CD4-positive, alpha-beta memory T cell (primary cell): ENCODE data around the gene ECE1. TPM values are rescaled to one million over a fixed set of nuclear protein-coding genes. Genes with fewer than 3 reads are reported as not detected.

Experiments
- CTCF ChIA-PET: fragments of 350-600 bp; sonication (Branson Sonifier 250); formaldehyde crosslinking; loops from one replicate; lab custom pipeline; 2021; ENCODE audit warnings: inconsistent platforms; ENCODE audit not compliant: partially characterized antibody; lab: Charles Lee
- POLR2A ChIA-PET: fragments of 350-600 bp; sonication (Branson Sonifier 250); formaldehyde crosslinking; loops from one replicate; lab custom pipeline; 2021; ENCODE audit not compliant: partially characterized antibody; lab: Charles Lee
- DNase-seq, 5 donors: peaks; one replicate each; pipeline versions ENCODE4 v3.0.0 to v3.0.0-alpha.2; 2020 to 2022; ENCODE audit warnings: mixed read lengths in 1 of 5
- H3K27ac ChIP-seq: one replicate; pipeline ENCODE4 v1.7.0; 2013; ENCODE audit warnings: low read depth, low read length
- H3K27me3 ChIP-seq: 2 replicates; pipeline ENCODE4 v1.7.0; 2013; ENCODE audit warnings: mild to moderate bottlenecking, low read length, moderate library complexity; ENCODE audit not compliant: insufficient read depth
- H3K36me3 ChIP-seq: 2 replicates; pipeline ENCODE4 v1.7.0; 2013; ENCODE audit warnings: mild to moderate bottlenecking, low read length, moderate library complexity; ENCODE audit not compliant: insufficient read depth
- H3K4me1 ChIP-seq: 2 replicates; pipeline ENCODE4 v1.7.0; 2013; ENCODE audit warnings: mild to moderate bottlenecking, low read length, moderate library complexity; ENCODE audit not compliant: insufficient read depth
- H3K4me3 ChIP-seq, 2 donors: one replicate each; pipeline ENCODE4 v1.7.0; 2013; ENCODE audit warnings: low read length in 2 of 2, mild to moderate bottlenecking in 1 of 2
- H3K9me3 ChIP-seq, 2 donors: one replicate each; pipeline ENCODE4 v1.7.0; 2013; ENCODE audit warnings: low read length in 2 of 2, control low read depth in 1 of 2; ENCODE audit not compliant: control insufficient read depth in 1 of 2
- H3K27ac Mint-ChIP-seq, 7 donors: one replicate each; pipeline ENCODE4 v1.8.0; 2020 to 2021; ENCODE audit warnings: mixed read lengths in 7 of 7, mild to moderate bottlenecking in 6 of 7, inconsistent platforms in 3 of 7, moderate library complexity in 3 of 7
- H3K27me3 Mint-ChIP-seq, 2 donors: one replicate each; pipeline ENCODE4 v1.8.0; 2020 to 2021; ENCODE audit warnings: mixed read lengths in 2 of 2
- H3K36me3 Mint-ChIP-seq, 2 donors: one replicate each; pipeline ENCODE4 v1.8.0; 2020 to 2021; ENCODE audit warnings: mixed read lengths in 2 of 2, inconsistent platforms in 1 of 2, mild to moderate bottlenecking in 1 of 2
- H3K4me1 Mint-ChIP-seq, 4 donors: one replicate each; pipeline ENCODE4 v1.8.0; 2020 to 2021; ENCODE audit warnings: mixed read lengths in 4 of 4, mild to moderate bottlenecking in 1 of 4
- H3K4me3 Mint-ChIP-seq, 8 donors: one replicate each; pipeline ENCODE4 v1.8.0; 2020 to 2021; ENCODE audit warnings: mixed read lengths in 8 of 8, mild to moderate bottlenecking in 7 of 8, moderate library complexity in 6 of 8, inconsistent platforms in 3 of 8
- H3K9me3 Mint-ChIP-seq, 8 donors: one replicate each; pipeline ENCODE4 v1.8.0; 2020 to 2021; ENCODE audit warnings: mixed read lengths in 8 of 8, mild to moderate bottlenecking in 5 of 8, inconsistent platforms in 3 of 8, moderate library complexity in 1 of 8
- intact Hi-C: fragments of 100-400 bp; cut with micrococcal nuclease; formaldehyde crosslinking; loops from one replicate; pipeline ENCODE4 v1.15.1; 2023
- polyA plus RNA-seq, 2 donors: library from polyadenylated mRNA; unstranded; fragments of 300-500 nt; fragmentation: Illumina TruSeq; gene quantifications; one replicate each; pipeline ENCODE4 v1.2.3, GENCODE V29; 2021
- total RNA-seq, 2 experiments: library from RNA; stranded (reverse); gene quantifications; one replicate each; pipeline ENCODE4 v1.2.3, GENCODE V29; 2021

ECE1 gene
- total and polyA plus RNA-seq, 4 experiments from 2014 or later: 10.0 to 104 (median 75.6) TPM

DNA sequence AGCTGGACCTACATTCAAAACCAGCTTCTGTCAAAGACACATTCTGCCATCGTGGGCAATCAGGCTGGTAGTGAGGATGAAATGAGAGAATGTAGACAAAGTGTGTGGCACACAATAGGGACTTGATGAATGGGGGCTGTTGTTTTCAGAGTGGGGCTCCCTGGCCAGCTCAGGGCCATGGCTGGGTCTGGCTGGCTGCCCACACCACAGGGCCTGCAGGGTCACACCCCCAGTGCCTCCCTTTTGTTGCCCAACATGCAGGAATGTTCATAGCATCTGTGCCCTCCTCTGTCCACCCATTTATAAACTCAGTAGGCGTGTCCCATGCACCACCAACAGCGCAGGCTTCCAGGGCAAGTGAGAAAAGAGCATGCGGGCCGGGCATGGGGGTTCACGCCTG, 20.8 kb upstream of the ECE1 start:
- Mint-ChIP-seq H3K9me3 (no peaks in the 10 kb centered on the region), H3K27me3 (no peaks in the 10 kb centered on the region)
- CTCF ChIA-PET: interaction anchor here (3.5 to 5.3 kb wide), 2 partner anchors 12 to 13 kb away, joined by 18 to 25 read pairs; no protein-coding TSS in a partner anchor

GRCh38 chr1:21308847-21309652, 18.8 kb upstream of the ECE1 start:
- CTCF ChIA-PET: interaction anchor here (1.0 kb wide), 1 partner anchor 38 kb away, joined by 4 read pairs; no protein-coding TSS in a partner anchor
- Histone ChIP-seq H3K4me1 (peaks cover 69% of the 10 kb centered on the region), H3K9me3 (no peaks in the 10 kb centered on the region), H3K27ac (no peak overlapping the region), H3K4me3 (no peak overlapping the region), H3K27me3 (no peaks in the 10 kb centered on the region), H3K36me3 (no peaks in the 10 kb centered on the region)
- peaks cover 46 to 74% (median 62%) of the 10 kb centered on the region in 4 donors for H3K4me1 Mint-ChIP-seq
- intact Hi-C loops: no loop called here
- no peak for DNase-seq
- peak overlapping the region in 6 of 7 donors; percentile 52 to 76 (median 70) for H3K27ac Mint-ChIP-seq
- H3K27me3 Mint-ChIP-seq: no peaks in the 10 kb centered on the region
- POLR2A ChIA-PET: interaction anchor here (1.4 to 7.8 kb wide), 3 partner anchors 11 to 15 kb away, joined by 3 to 68 read pairs (median 35); no protein-coding TSS in a partner anchor
- H3K9me3 Mint-ChIP-seq: no peaks in the 10 kb centered on the region
- peak overlapping the region in 1 of 8 donors; percentile 30 for H3K4me3 Mint-ChIP-seq
- H3K36me3 Mint-ChIP-seq: peaks cover 0 to 6% of the 10 kb centered on the region in 2 donors

More for the DNA sequence above, 20.8 kb upstream of the ECE1 start:
- H3K4me3 Mint-ChIP-seq: no peak overlapping the region
- Histone ChIP-seq H3K27ac (no peak overlapping the region), H3K27me3 (no peaks in the 10 kb centered on the region), H3K9me3 (no peaks in the 10 kb centered on the region), H3K36me3 (no peaks in the 10 kb centered on the region), H3K4me3 (no peak overlapping the region), H3K4me1 (peaks cover 58% of the 10 kb centered on the region)
- peak overlapping the region in 6 of 7 donors; percentile 15 to 80 (median 45) for H3K27ac Mint-ChIP-seq
- DNase-seq: no peak
- peaks cover 0 to 4% of the 10 kb centered on the region in 2 donors for H3K36me3 Mint-ChIP-seq
- intact Hi-C loops: no loop called here
- H3K4me1 Mint-ChIP-seq: peaks cover 37 to 74% (median 54%) of the 10 kb centered on the region in 4 donors
- POLR2A ChIA-PET: interaction anchor here (1.0 to 7.8 kb wide), 4 partner anchors 10 to 23 kb away, joined by 3 to 68 read pairs (median 20); no protein-coding TSS in a partner anchor

- Mint-ChIP-seq H3K4me1 (peaks cover 43 to 71% (median 58%) of the 10 kb centered on the region in 4 donors), H3K27me3 (no peaks in the 10 kb centered on the region), H3K9me3 (no peaks in the 10 kb centered on the region), H3K4me3 (peak overlapping the region in 1 of 8 donors; percentile 60), H3K36me3 (peaks cover 0 to 4% of the 10 kb centered on the region in 2 donors), H3K27ac (peak overlapping the region in 6 of 7 donors; percentile 68 to 87 (median 75))
- H3K27ac ChIP-seq: no peak overlapping the region
- peaks cover 70% of the 10 kb centered on the region for H3K4me1 ChIP-seq
- H3K4me3 ChIP-seq: no peak overlapping the region
- H3K36me3 ChIP-seq: no peaks in the 10 kb centered on the region
- DNase-seq: no peak
- POLR2A ChIA-PET: interaction anchor here (1.4 to 7.8 kb wide), 3 partner anchors 10 to 15 kb away, joined by 3 to 68 read pairs (median 7); no protein-coding TSS in a partner anchor
- no peaks in the 10 kb centered on the region for H3K9me3 ChIP-seq
- CTCF ChIA-PET: interaction anchor here (1.0 kb wide), 1 partner anchor 38 kb away, joined by 4 read pairs; no protein-coding TSS in a partner anchor
- intact Hi-C loops: no loop called here
- no peaks in the 10 kb centered on the region for H3K27me3 ChIP-seq
Observed at GRCh38 chr1:21308330-21308729, 18.1 kb upstream of the ECE1 start.

DNA sequence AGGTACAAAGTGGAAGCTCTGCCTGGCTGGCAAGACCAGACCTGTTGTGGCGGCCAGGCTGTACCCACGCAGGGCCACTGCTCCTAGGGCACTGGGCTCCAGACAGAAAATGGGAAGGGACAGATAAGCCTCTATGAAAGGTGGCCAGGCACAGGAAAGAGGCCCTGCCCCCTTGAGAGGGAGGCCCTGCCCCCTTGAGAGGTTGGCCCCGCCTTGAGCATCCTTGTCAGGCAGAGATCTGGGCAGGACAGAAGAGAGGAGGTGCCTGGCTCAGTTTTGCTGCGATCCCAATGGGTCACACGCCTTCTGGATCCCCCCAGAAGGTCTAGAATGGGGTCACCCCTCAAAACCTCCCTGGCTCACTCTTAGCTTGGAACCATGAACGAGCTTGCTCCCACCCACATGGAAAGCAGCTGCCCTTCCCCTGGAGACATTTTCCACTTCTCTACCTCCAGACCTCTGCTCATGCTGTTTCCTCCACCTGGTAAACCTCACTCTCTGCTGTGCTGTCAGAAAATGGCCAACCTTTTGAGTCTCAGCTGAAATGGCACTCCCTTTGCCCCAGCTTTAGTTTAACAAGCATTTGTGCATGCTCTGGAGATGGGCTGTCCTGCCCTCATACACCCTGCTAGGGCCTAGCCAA, 17.5 kb upstream of the ECE1 start:
- no peaks in the 10 kb centered on the region for H3K36me3 ChIP-seq
- Mint-ChIP-seq H3K4me1 (peaks cover 47 to 73% (median 58%) of the 10 kb centered on the region in 4 donors), H3K27ac (peak overlapping the region; percentile 68 to 87 (median 76)), H3K4me3 (peak overlapping the region in 3 of 8 donors; percentile 24 to 60 (median 39)), H3K36me3 (peaks cover 0 to 4% of the 10 kb centered on the region in 2 donors), H3K27me3 (no peaks in the 10 kb centered on the region), H3K9me3 (no peaks in the 10 kb centered on the region)
- CTCF ChIA-PET: interaction anchor here (1.0 kb wide), 1 partner anchor 37 kb away, joined by 4 read pairs; no protein-coding TSS in a partner anchor
- DNase-seq: no peak
- POLR2A ChIA-PET: interaction anchor here (1.4 to 7.8 kb wide), 4 partner anchors 10 to 26 kb away, joined by 3 to 68 read pairs (median 8); no protein-coding TSS in a partner anchor
- peaks cover 70% of the 10 kb centered on the region for H3K4me1 ChIP-seq
- H3K9me3 ChIP-seq: no peaks in the 10 kb centered on the region
- peak overlapping the region; percentile 14 for H3K27ac ChIP-seq
- no peak overlapping the region for H3K4me3 ChIP-seq
- no peaks in the 10 kb centered on the region for H3K27me3 ChIP-seq
- intact Hi-C loops: no loop called here

DNA sequence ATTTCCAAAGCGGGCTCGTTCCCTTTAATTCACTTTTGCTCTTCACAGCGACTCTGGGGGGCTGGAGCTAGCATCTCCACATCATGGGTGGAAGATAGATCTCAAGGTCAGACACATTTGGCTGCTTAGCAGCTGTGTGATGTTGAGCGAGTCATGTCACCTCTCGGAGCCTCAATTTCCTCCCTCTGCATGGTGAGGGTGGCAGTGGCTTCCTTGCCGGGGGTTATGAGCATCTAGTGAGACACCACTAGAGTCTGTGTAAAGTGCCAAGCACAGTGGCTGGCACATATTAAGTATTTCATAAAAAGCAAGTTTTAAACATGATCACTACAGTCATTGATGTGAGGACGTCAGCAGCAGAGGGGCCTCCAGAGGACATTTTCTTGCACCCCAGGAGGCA, 16.9 kb upstream of the ECE1 start:
- Histone ChIP-seq H3K4me3 (no peak overlapping the region), H3K27me3 (no peaks in the 10 kb centered on the region), H3K9me3 (no peaks in the 10 kb centered on the region), H3K36me3 (no peaks in the 10 kb centered on the region), H3K4me1 (peaks cover 75% of the 10 kb centered on the region), H3K27ac (no peak overlapping the region)
- peak overlapping the region in 4 of 8 donors; percentile 5 to 67 (median 18) for H3K4me3 Mint-ChIP-seq
- H3K27me3 Mint-ChIP-seq: no peaks in the 10 kb centered on the region
- POLR2A ChIA-PET: interaction anchor here (1.5 to 7.8 kb wide), 4 partner anchors 13 to 38 kb away, joined by 5 to 68 read pairs (median 8); no protein-coding TSS in a partner anchor
- H3K4me1 Mint-ChIP-seq: peaks cover 49 to 79% (median 60%) of the 10 kb centered on the region in 4 donors
- no peaks in the 10 kb centered on the region for H3K9me3 Mint-ChIP-seq
- no peak for DNase-seq
- peak overlapping the region; percentile 68 to 90 (median 74) for H3K27ac Mint-ChIP-seq
- H3K36me3 Mint-ChIP-seq: peaks cover 0 to 4% of the 10 kb centered on the region in 2 donors
- intact Hi-C loops: no loop called here
- CTCF ChIA-PET: no interaction called here

GRCh38 chr1:21305900-21306189, 15.6 kb upstream of the ECE1 start:
- H3K4me3 Mint-ChIP-seq: no peak overlapping the region
- POLR2A ChIA-PET: interaction anchor here (1.1 to 7.8 kb wide), 4 partner anchors 12 to 40 kb away, joined by 3 to 68 read pairs (median 6); no protein-coding TSS in a partner anchor
- H3K4me1 Mint-ChIP-seq: peaks cover 49 to 82% (median 61%) of the 10 kb centered on the region in 4 donors

More at GRCh38 chr1:21305900-21306189, 15.6 kb upstream of the ECE1 start:
- Histone ChIP-seq H3K36me3 (no peaks in the 10 kb centered on the region), H3K4me1 (peaks cover 76% of the 10 kb centered on the region), H3K9me3 (no peaks in the 10 kb centered on the region), H3K27ac (no peak overlapping the region), H3K27me3 (no peaks in the 10 kb centered on the region), H3K4me3 (no peak overlapping the region)
- Mint-ChIP-seq H3K36me3 (peaks cover 0 to 4% of the 10 kb centered on the region in 2 donors), H3K27ac (peak overlapping the region in 4 of 7 donors; percentile 18 to 84 (median 42)), H3K27me3 (no peaks in the 10 kb centered on the region), H3K9me3 (no peaks in the 10 kb centered on the region)
- intact Hi-C loops: no loop called here
- no peak for DNase-seq
- CTCF ChIA-PET: interaction anchor here (0.6 to 1.3 kb wide), 2 partner anchors 18 to 36 kb away, joined by 3 to 4 read pairs; no protein-coding TSS in a partner anchor
